Esophagus muscularis mucosa (tissue), 4 donors: ENCODE results near the gene GRK1. TPM values are rescaled to one million over a fixed set of nuclear protein-coding genes. Genes with fewer than 3 reads are reported as not detected.

Experiments used
- DNase-seq: peaks from one replicate; pipeline ENCODE4 v3.0.0-alpha.2; 2017; ENCODE audit errors: extremely low spot score
- H3K27ac ChIP-seq, 4 donors: fragments of 200-600 bp; sonication (generic); replicated peaks in 1 of 4; 1 replicate in 3 of 4; 2 replicates in 1 of 4; pipeline ENCODE4 v1.5.1; 2016 to 2019; ENCODE audit warnings: mild to moderate bottlenecking in 1 of 4
- H3K27me3 ChIP-seq, 4 donors: fragments of 200-600 bp; sonication (generic); one replicate each; pipeline versions ENCODE4 v1.5.1 to v1.6.0; 2016 to 2019
- H3K36me3 ChIP-seq, 4 donors: fragments of 200-600 bp; sonication (generic); one replicate each; pipeline ENCODE4 v1.5.1; 2016 to 2019
- H3K4me1 ChIP-seq, 4 donors: fragments of 200-600 bp; sonication (generic); one replicate each; pipeline ENCODE4 v1.5.1; 2016 to 2019
- H3K4me3 ChIP-seq, 4 donors: fragments of 200-600 bp; sonication (generic); 1 replicate in 2 of 4; 2 replicates in 2 of 4; pipeline ENCODE4 v1.5.1; 2016 to 2019; ENCODE audit warnings: mild to moderate bottlenecking in 4 of 4, moderate library complexity in 1 of 4
- H3K9me3 ChIP-seq, 4 donors: fragments of 200-600 bp; sonication (generic); 1 replicate in 3 of 4; 2 replicates in 1 of 4; pipeline ENCODE4 v1.5.1; 2016 to 2019
- CTCF ChIP-seq, 3 experiments: fragments of 200-600 bp in 2 of 3; fragments of 450-650 bp in 1 of 3; sonication (generic) in 2 of 3; IDR thresholded peaks; one replicate each; pipeline ENCODE4 v1.5.1; 2017 to 2019; ENCODE audit warnings: antibody characterized with exemption in 3 of 3, mild to moderate bottlenecking in 2 of 3, moderate library complexity in 1 of 3
- EP300 ChIP-seq: sonication (generic); formaldehyde crosslinking; IDR thresholded peaks from one replicate; pipeline ENCODE4 v1.6.1; 2017; ENCODE audit warnings: antibody characterized with exemption
- POLR2A ChIP-seq: fragments of 450-650 bp; IDR thresholded peaks from one replicate; pipeline ENCODE4 v1.6.1; 2017; ENCODE audit warnings: antibody characterized with exemption, moderate library complexity, mild to moderate bottlenecking, low read depth
- POLR2AphosphoS5 ChIP-seq, 2 donors: sonication (generic); formaldehyde crosslinking; IDR thresholded peaks; one replicate each; pipeline ENCODE4 v1.6.1; 2017; ENCODE audit warnings: antibody characterized with exemption in 2 of 2
- WGBS: methylation state at CpG from one replicate; pipeline ENCODE4 v1.1.5; 2018; 5-methylcytosine and 5-hydroxymethylcytosine counted together
- intact Hi-C: fragments of 100-400 bp; cut with DNase I; formaldehyde crosslinking; loops from one replicate; pipeline ENCODE4 v1.15.1; 2023
- total RNA-seq, 4 donors: library from RNA; depleted of rRNA; stranded (reverse); fragments of >200 nt; gene quantifications; one replicate each; pipeline versions ENCODE4 v1.1.0 to v1.2.1, GENCODE V29; 2016

The GRK1 gene
- total RNA-seq, 4 donors from 2014 or later = under 0.01 TPM; not detected in 3

DNA sequence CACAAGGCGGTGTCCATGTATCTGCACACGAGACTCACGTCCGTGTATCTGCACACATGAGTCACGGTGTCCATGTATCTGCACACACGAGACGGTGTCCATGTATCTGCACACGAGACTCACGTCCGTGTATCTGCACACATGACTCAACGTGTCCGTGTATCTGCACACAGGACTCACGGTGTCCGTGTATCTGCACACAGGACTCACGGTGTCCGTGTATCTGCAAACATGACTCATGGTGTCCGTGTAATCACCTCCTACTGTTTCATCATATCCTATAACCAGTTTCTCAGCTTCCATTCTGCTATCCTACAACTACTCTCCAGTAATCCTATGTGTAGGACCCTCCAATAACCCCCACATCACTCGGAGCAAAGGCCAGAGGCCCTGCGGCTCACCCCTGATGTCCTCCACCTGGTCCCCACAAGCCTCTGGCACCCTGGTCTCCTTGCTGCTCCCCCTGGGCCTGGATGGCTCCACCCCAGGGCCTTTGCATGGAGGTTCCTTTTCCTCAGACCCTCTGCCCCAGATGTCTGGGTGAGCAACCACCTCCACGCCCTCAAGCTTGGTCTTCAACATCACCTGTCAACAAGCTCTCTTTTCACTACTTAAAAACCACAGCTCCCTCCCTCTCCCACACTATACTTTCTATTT is 89.5 kb downstream of the GRK1 start:
- H3K36me3 ChIP-seq = no peaks in the 10 kb centered on the region
- H3K4me1 ChIP-seq = peaks cover 4 to 23% (median 21%) of the 10 kb centered on the region in 4 donors
- no peaks in the 10 kb centered on the region for H3K27me3 ChIP-seq
- no peak for DNase-seq
- intact Hi-C loops = no loop called here
- 86% methylated on average over 20 of the region's 20 CpGs for WGBS
- no peak overlapping the region for H3K4me3 ChIP-seq
- no peak overlapping the region for H3K27ac ChIP-seq
- TF ChIP-seq POLR2A = no peak
- no peak for TF ChIP-seq CTCF (IDR thresholded peaks at IDR 0.05)
- no peak for TF ChIP-seq EP300
- no peak for TF ChIP-seq POLR2AphosphoS5 (IDR thresholded peaks at IDR 0.05)
- H3K9me3 ChIP-seq = no peaks in the 10 kb centered on the region

- WGBS = 5% methylated on average over 27 of the region's 80 CpGs
- intact Hi-C loops = no loop called here
Measured at GRCh38 chr13:113758651-113759524, 91.9 kb downstream of the GRK1 start, which contains the start of gene TMEM255B. TSS of gene TMEM255B (plus strand) at chr13:113759226. CDS start at chr13:113759270, 44 bp downstream.

GRCh38 chr13:113759525-113760137 is 92.6 kb downstream of the GRK1 start:
- no peak for DNase-seq
- Histone ChIP-seq H3K4me3 (peak overlapping the region; percentile 71 to 82 (median 76)), H3K36me3 (no peaks in the 10 kb centered on the region), H3K27ac (peak overlapping the region; percentile 76 to 87 (median 80)), H3K4me1 (peaks cover 4 to 23% (median 21%) of the 10 kb centered on the region in 4 donors), H3K27me3 (no peaks in the 10 kb centered on the region), H3K9me3 (no peaks in the 10 kb centered on the region)
- whole genome bisulfite sequencing = 1% methylated on average over 26 of the region's 26 CpGs
- TF ChIP-seq POLR2A (no peak), CTCF (IDR thresholded peaks at IDR 0.05) (no peak), EP300 (peak; percentile 51), POLR2AphosphoS5 (IDR thresholded peaks at IDR 0.05) (peak in 1 of 2 donors; percentile 4)
- intact Hi-C loops = no loop called here

More at GRCh38 chr13:113758651-113759524, 91.9 kb downstream of the GRK1 start, which contains the start of gene TMEM255B:
- Histone ChIP-seq H3K4me3 (peak within 1 kb of the TSS; percentile 71 to 82 (median 76)), H3K27ac (peak within 1 kb of the TSS; percentile 76 to 87 (median 80)), H3K27me3 (no peaks in the 10 kb centered on the region), H3K4me1 (peaks cover 4 to 23% (median 21%) of the 10 kb centered on the region in 4 donors), H3K36me3 (no peaks in the 10 kb centered on the region), H3K9me3 (no peaks in the 10 kb centered on the region)
- peak; percentile 96 for DNase-seq
- TF ChIP-seq POLR2A = no peak
- TF ChIP-seq POLR2AphosphoS5 (IDR thresholded peaks at IDR 0.05) = peak; percentile 32 to 41
- peak; percentile 37 to 57 (median 48) for TF ChIP-seq CTCF (IDR thresholded peaks at IDR 0.05)

DNA sequence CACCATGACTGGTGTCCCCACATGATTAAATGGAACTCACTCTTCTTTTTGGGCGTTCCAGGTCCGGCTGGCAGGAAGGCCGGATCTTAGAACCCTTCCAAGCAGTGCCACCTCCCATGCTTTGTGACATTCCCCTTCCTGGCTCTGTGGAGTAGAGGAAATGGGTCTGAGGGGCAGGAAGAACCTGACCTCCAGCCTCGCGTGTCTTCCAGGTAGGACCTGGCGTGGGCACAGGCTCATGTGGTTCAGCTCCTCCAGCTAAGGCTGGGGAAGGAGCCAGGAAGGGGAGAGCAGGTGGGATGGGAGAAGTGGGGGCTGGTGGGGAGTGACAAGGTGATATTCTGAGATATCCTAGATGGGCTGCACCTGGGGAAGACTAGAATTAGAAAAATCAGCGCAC is 94.1 kb downstream of the GRK1 start:
- Histone ChIP-seq H3K9me3 (no peaks in the 10 kb centered on the region), H3K4me3 (no peak overlapping the region), H3K4me1 (peaks cover 4 to 23% (median 21%) of the 10 kb centered on the region in 4 donors), H3K36me3 (no peaks in the 10 kb centered on the region), H3K27ac (no peak overlapping the region), H3K27me3 (no peaks in the 10 kb centered on the region)
- 86% methylated on average over 7 of the region's 7 CpGs for WGBS
- no peak for DNase-seq
- intact Hi-C loops = no loop called here
- no peak for TF ChIP-seq CTCF (IDR thresholded peaks at IDR 0.05)
- no peak for TF ChIP-seq POLR2AphosphoS5 (IDR thresholded peaks at IDR 0.05)
- peak; percentile 26 for TF ChIP-seq EP300
